HG03439 (cell line): ENCODE results near the gene EYA3.
"Not testable (repeated sequence)": the region's sequence is repeated elsewhere in the genome, so short reads cannot be mapped to it uniquely, and the experiment has no call there.

Source experiments
- ATAC-seq: cut with Tn5 transposase; IDR thresholded peaks from one replicate; pipeline ENCODE4 v1.9.1; 2021; ENCODE audit warnings: mild to moderate bottlenecking, moderate library complexity; ENCODE audit not compliant: unreplicated experiment

The EYA3 gene

GRCh38 chr1:28035420-28035819 is 53.0 kb downstream of the EYA3 start:
- no peak for ATAC-seq

GRCh38 chr1:28032281-28032680 is 56.1 kb downstream of the EYA3 start:
- no peak for ATAC-seq

- no peak for ATAC-seq
These were observed 57.2 kb downstream of the EYA3 start for GRCh38 chr1:28031173-28031572.

GRCh38 chr1:28028873-28029654 is 59.3 kb downstream of the EYA3 start:
- no peak for ATAC-seq

- ATAC-seq, result no peak
These were observed 60.8 kb downstream of the EYA3 start for GRCh38 chr1:28027660-28028059.

- no peak for ATAC-seq
These were observed 61.2 kb downstream of the EYA3 start for GRCh38 chr1:28027238-28027637.

- ATAC-seq, result no peak
These were observed 62.1 kb downstream of the EYA3 start for GRCh38 chr1:28026329-28026728.

GRCh38 chr1:28021064-28021463 is 67.3 kb downstream of the EYA3 start:
- ATAC-seq, result no peak

GRCh38 chr1:28010969-28011368 is 77.4 kb downstream of the EYA3 start:
- no peak for ATAC-seq

- ATAC-seq, result not testable (repeated sequence)
These were observed 85.3 kb downstream of the EYA3 start for GRCh38 chr1:28003117-28003516.

- no peak for ATAC-seq
These were observed 85.8 kb downstream of the EYA3 start for GRCh38 chr1:28002600-28002999.

GRCh38 chr1:27999055-27999454 is 89.4 kb downstream of the EYA3 start:
- ATAC-seq, result no peak

GRCh38 chr1:27994526-27994925 is 93.9 kb downstream of the EYA3 start:
- not testable (repeated sequence) for ATAC-seq

GRCh38 chr1:27994060-27994459 is 94.3 kb downstream of the EYA3 start:
- no peak for ATAC-seq

- ATAC-seq, result no peak
These were observed 95.2 kb downstream of the EYA3 start for GRCh38 chr1:27993241-27993640.

GRCh38 chr1:27992276-27992675 is 96.1 kb downstream of the EYA3 start:
- no peak for ATAC-seq

GRCh38 chr1:27990920-27991537 is 97.4 kb downstream of the EYA3 start:
- ATAC-seq, result no peak

GRCh38 chr1:27981145-27981544 is 107.3 kb downstream of the EYA3 start:
- no peak for ATAC-seq

GRCh38 chr1:27980216-27980845 is 108.1 kb downstream of the EYA3 start:
- no peak for ATAC-seq

- ATAC-seq, result no peak
These were observed 108.6 kb downstream of the EYA3 start for GRCh38 chr1:27979859-27980201.

GRCh38 chr1:27979151-27979858 is 109.1 kb downstream of the EYA3 start:
- ATAC-seq, result no peak

- no peak for ATAC-seq
These were observed 114.0 kb downstream of the EYA3 start for GRCh38 chr1:27974417-27974781.
